IPS DF 6.9 (cell line): ENCODE measurements around the gene CFAP65.

Experiments
- DNase-seq: peaks from one replicate; pipeline ENCODE4 v3.0.0-alpha.2; 2013; ENCODE audit warnings: low read depth, low spot score
- H3K27ac ChIP-seq: one replicate; pipeline ENCODE4 v1.5.1; 2013; ENCODE audit warnings: low read length, control low read depth
- H3K27me3 ChIP-seq: 2 replicates; pipeline ENCODE4 v1.6.1; 2013; ENCODE audit warnings: mild to moderate bottlenecking, low read length; ENCODE audit not compliant: control insufficient read depth, insufficient read depth
- H3K36me3 ChIP-seq: 2 replicates; pipeline ENCODE4 v1.6.1; 2013; ENCODE audit warnings: low read length; ENCODE audit not compliant: control insufficient read depth, insufficient read depth
- H3K4me1 ChIP-seq: 2 replicates; pipeline ENCODE4 v1.6.1; 2013; ENCODE audit warnings: low read length; ENCODE audit not compliant: control insufficient read depth, insufficient read depth
- H3K4me3 ChIP-seq: 2 replicates; pipeline ENCODE4 v1.5.1; 2013; ENCODE audit warnings: mild to moderate bottlenecking, low read length
- H3K9me3 ChIP-seq: 2 replicates; pipeline ENCODE4 v1.6.1; 2013; ENCODE audit warnings: low read length, inconsistent platforms; ENCODE audit not compliant: control insufficient read depth, insufficient read depth
- WGBS: extraction: QIAGEN DNeasy Blood & Tissue Kit; methylation state at CpG from one replicate; pipeline ENCODE4 v1.1.7; 2013; ENCODE audit warnings: mixed read lengths, missing lambda C conversion rate; ENCODE audit not compliant: insufficient read length, insufficient coverage; 5-methylcytosine and 5-hydroxymethylcytosine counted together

CFAP65 gene

GRCh38 chr2:218953366-218953954 lies 87.9 kb downstream of the CFAP65 start:
- Histone ChIP-seq H3K27me3 (no peaks in the 10 kb centered on the region; the same call in 1 of the 2 replicates), H3K4me3 (no peak overlapping the region), H3K9me3 (no peaks in the 10 kb centered on the region), H3K36me3 (no peaks in the 10 kb centered on the region), H3K27ac (no peak overlapping the region), H3K4me1 (no peaks in the 10 kb centered on the region)
- DNase-seq = no peak
- WGBS = no CpG with 5 or more reads among the region's 18 CpGs
